Measurements from ENCODE around the gene LDLRAD3.
A peak's percentile ranks its signal among the peaks of the same experiment; 100 is the strongest.

The LDLRAD3 gene

GRCh38 chr11:35943309-35943708 lies 553 bp upstream of the LDLRAD3 start:
- DNase-seq (ENCODE audit: low read depth), result no peak
- TF ChIP-seq CTCF (conservative IDR thresholded peaks at IDR 0.05; ENCODE audit: low read depth, low read length), result no peak
- peak overlapping the region; percentile 71 for H3K4me3 ChIP-seq (ENCODE audit: low read depth, low read length)

- H3K4me3 ChIP-seq (ENCODE audit: low read depth, low read length), result peak overlapping the region; percentile 71
- TF ChIP-seq CTCF (conservative IDR thresholded peaks at IDR 0.05; ENCODE audit: low read depth, low read length), result no peak
- DNase-seq (ENCODE audit: low read depth), result peak; percentile 12
Measured at GRCh38 chr11:35944503-35945136, 758 bp downstream of the LDLRAD3 start.

GRCh38 chr11:35945137-35945518 lies 1.3 kb downstream of the LDLRAD3 start:
- no peak for TF ChIP-seq CTCF (conservative IDR thresholded peaks at IDR 0.05; ENCODE audit: low read depth, low read length)
- peak overlapping the region; percentile 71 for H3K4me3 ChIP-seq (ENCODE audit: low read depth, low read length)
- no peak for DNase-seq (ENCODE audit: low read depth)

- no peak overlapping the region for H3K4me3 ChIP-seq (ENCODE audit: low read depth, low read length)
- TF ChIP-seq CTCF (conservative IDR thresholded peaks at IDR 0.05; ENCODE audit: low read depth, low read length), result no peak
- DNase-seq (ENCODE audit: low read depth), result no peak
Measured at GRCh38 chr11:35946766-35947165, 2.9 kb downstream of the LDLRAD3 start.

- H3K4me3 ChIP-seq (ENCODE audit: low read depth, low read length), result no peak overlapping the region
- DNase-seq (ENCODE audit: low read depth), result no peak
- no peak for TF ChIP-seq CTCF (conservative IDR thresholded peaks at IDR 0.05; ENCODE audit: low read depth, low read length)
Measured at GRCh38 chr11:35947437-35947836, 3.6 kb downstream of the LDLRAD3 start.

- TF ChIP-seq CTCF (conservative IDR thresholded peaks at IDR 0.05; ENCODE audit: low read depth, low read length), result no peak
- no peak for DNase-seq (ENCODE audit: low read depth)
- no peak overlapping the region for H3K4me3 ChIP-seq (ENCODE audit: low read depth, low read length)
Measured at GRCh38 chr11:35949242-35949641, 5.4 kb downstream of the LDLRAD3 start.

GRCh38 chr11:35950082-35950481 lies 6.2 kb downstream of the LDLRAD3 start:
- no peak for DNase-seq (ENCODE audit: low read depth)
- H3K4me3 ChIP-seq (ENCODE audit: low read depth, low read length), result no peak overlapping the region
- no peak for TF ChIP-seq CTCF (conservative IDR thresholded peaks at IDR 0.05; ENCODE audit: low read depth, low read length)

Measured in choroid plexus epithelial cell (primary cell).